ENCODE data around the gene IL12RB2.

DNA sequence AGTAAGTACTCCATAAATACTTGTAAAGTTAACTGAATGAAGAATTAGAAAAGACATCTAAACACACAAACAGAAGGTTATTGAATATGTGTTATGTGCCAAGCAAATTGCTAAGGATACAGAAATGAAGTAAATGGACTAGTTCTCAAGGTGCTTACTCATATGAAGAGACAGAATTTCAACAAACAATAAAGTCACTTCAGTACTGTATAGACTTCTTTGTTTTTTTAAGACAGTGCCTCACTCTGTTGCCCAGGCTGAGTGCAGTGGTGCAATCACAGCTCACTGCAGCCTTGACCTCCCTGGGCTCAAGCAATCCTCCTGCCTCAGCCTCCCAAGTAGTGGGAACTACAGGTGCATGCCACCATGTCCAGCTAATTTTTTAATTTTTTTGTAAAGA is 65.2 kb downstream of the IL12RB2 start:
- TF ChIP-seq TCF12 (IDR thresholded peaks at IDR 0.05) = no peak
- TF ChIP-seq CTCF (IDR thresholded peaks at IDR 0.05) = no peak

Data from SK-N-SH (cell line).